Measurements from ENCODE around the gene BANP.
"Not testable (repeated sequence)": the region's sequence is repeated elsewhere in the genome, so short reads cannot be mapped to it uniquely, and the experiment has no call there.

Gene BANP

DNA sequence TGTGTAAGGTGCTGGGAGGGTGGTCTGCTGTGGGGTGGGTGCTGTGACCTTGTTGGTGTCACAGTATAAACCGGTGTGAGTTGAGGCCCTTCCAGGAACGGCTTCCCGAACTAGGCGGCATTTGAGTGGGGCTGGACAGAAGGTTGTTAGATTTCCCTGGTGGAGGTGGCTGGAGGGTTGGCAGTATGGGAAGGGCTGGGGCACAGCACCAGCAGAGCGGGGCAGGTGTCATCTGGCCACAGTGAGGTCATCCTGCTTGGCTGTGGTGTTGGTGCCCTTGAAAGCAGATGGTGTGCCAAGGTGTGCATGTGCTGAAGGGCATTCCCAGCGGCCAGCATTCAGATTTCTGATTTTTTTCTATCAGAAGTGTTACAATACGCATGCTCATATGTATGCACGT lies 28.1 kb downstream of the BANP start:
- no peak overlapping the region for H2BK120ac ChIP-seq (ENCODE audit: low read depth, low read length)
- no peak overlapping the region for H3K23ac ChIP-seq (ENCODE audit: low read length in 2 of 2)
- H4K91ac ChIP-seq (ENCODE audit: low read length): no peak overlapping the region
- DNase-seq: no peak
- no peak overlapping the region for H4K8ac ChIP-seq (ENCODE audit: low read length)
- WGBS: 95% methylated on average over 5 of the region's 8 CpGs
- peaks cover 25% of the 10 kb centered on the region for H3K79me1 ChIP-seq (replicated peaks; ENCODE audit: low read length, poor library complexity, severe bottlenecking)
- H3K9me3 ChIP-seq (ENCODE audit: control insufficient read depth, low read length): no peaks in the 10 kb centered on the region
- no peak overlapping the region for H2AFZ ChIP-seq (ENCODE audit: low read depth, low read length)
- H3K4me3 ChIP-seq (ENCODE audit: insufficient read depth in 1 of 2, low read depth in 1 of 2, low read length in 2 of 2): no peak overlapping the region
- H3K18ac ChIP-seq (ENCODE audit: low read depth in 1 of 2, low read length in 2 of 2): no peak overlapping the region
- no peak overlapping the region for H3K4me2 ChIP-seq (ENCODE audit: low read length, poor library complexity, severe bottlenecking)
- H3K4ac ChIP-seq (ENCODE audit: low read depth in 1 of 2, low read length in 2 of 2): no peak overlapping the region
- no peak overlapping the region for H2BK15ac ChIP-seq (ENCODE audit: low read depth, poor library complexity, severe bottlenecking)
- peaks cover 6% of the 10 kb centered on the region for H3K4me1 ChIP-seq (ENCODE audit: control insufficient read depth, insufficient read depth, low read depth, low read length)
- H3K27me3 ChIP-seq (ENCODE audit: control insufficient read depth in 1 of 2, insufficient read depth in 1 of 2, low read length in 2 of 2): no peaks in the 10 kb centered on the region
- H3K27ac ChIP-seq (ENCODE audit: low read length, poor library complexity, severe bottlenecking): no peak overlapping the region
- H3K36me3 ChIP-seq (ENCODE audit: control insufficient read depth in 1 of 2, insufficient read depth in 2 of 2, low read depth in 1 of 2, low read length in 2 of 2): peaks cover 26 to 33% of the 10 kb centered on the region in 2 experiments
- no peak overlapping the region for H3K14ac ChIP-seq (ENCODE audit: low read length in 2 of 2)
- no peak overlapping the region for H3K9ac ChIP-seq (ENCODE audit: low read length)
- H2AK5ac ChIP-seq (ENCODE audit: low read length, severe bottlenecking): no peak overlapping the region
- H2BK12ac ChIP-seq (ENCODE audit: low read length in 2 of 2): no peak overlapping the region
- H2BK5ac ChIP-seq (ENCODE audit: low read depth, low read length, poor library complexity, severe bottlenecking): no peak overlapping the region

GRCh38 chr16:87979911-87980630 lies 28.8 kb downstream of the BANP start:
- not testable (repeated sequence) for H3K4me3 ChIP-seq (ENCODE audit: insufficient read depth in 1 of 2, low read depth in 1 of 2, low read length in 2 of 2); H3K4ac ChIP-seq (ENCODE audit: low read depth in 1 of 2, low read length in 2 of 2); H3K18ac ChIP-seq (ENCODE audit: low read depth in 1 of 2, low read length in 2 of 2); H4K8ac ChIP-seq (ENCODE audit: low read length); H2AK5ac ChIP-seq (ENCODE audit: low read length, severe bottlenecking); H3K27me3 ChIP-seq (ENCODE audit: control insufficient read depth in 1 of 2, insufficient read depth in 1 of 2, low read length in 2 of 2); H3K14ac ChIP-seq (ENCODE audit: low read length in 2 of 2); H2BK12ac ChIP-seq (ENCODE audit: low read length in 2 of 2); H2BK5ac ChIP-seq (ENCODE audit: low read depth, low read length, poor library complexity, severe bottlenecking); H2AFZ ChIP-seq (ENCODE audit: low read depth, low read length); H2BK120ac ChIP-seq (ENCODE audit: low read depth, low read length); H3K23ac ChIP-seq (ENCODE audit: low read length in 2 of 2); H3K4me1 ChIP-seq (ENCODE audit: control insufficient read depth, insufficient read depth, low read depth, low read length); H3K9me3 ChIP-seq (ENCODE audit: control insufficient read depth, low read length); H2BK15ac ChIP-seq (ENCODE audit: low read depth, poor library complexity, severe bottlenecking); DNase-seq; H3K9ac ChIP-seq (ENCODE audit: low read length); H3K27ac ChIP-seq (ENCODE audit: low read length, poor library complexity, severe bottlenecking); H3K4me2 ChIP-seq (ENCODE audit: low read length, poor library complexity, severe bottlenecking)
- Histone ChIP-seq H3K36me3 (ENCODE audit: control insufficient read depth in 1 of 2, insufficient read depth in 2 of 2, low read depth in 1 of 2, low read length in 2 of 2) (peaks cover 31 to 32% of the 10 kb centered on the region in 2 experiments), H4K91ac (ENCODE audit: low read length) (peak overlapping the region; percentile 15), H3K79me1 (replicated peaks; ENCODE audit: low read length, poor library complexity, severe bottlenecking) (peaks cover 20% of the 10 kb centered on the region)
- 92% methylated on average over 11 of the region's 12 CpGs for WGBS

GRCh38 chr16:87981376-87981775 lies 30.1 kb downstream of the BANP start:
- H3K23ac ChIP-seq (ENCODE audit: low read length in 2 of 2); H3K18ac ChIP-seq (ENCODE audit: low read depth in 1 of 2, low read length in 2 of 2); H3K4me3 ChIP-seq (ENCODE audit: insufficient read depth in 1 of 2, low read depth in 1 of 2, low read length in 2 of 2); H3K14ac ChIP-seq (ENCODE audit: low read length in 2 of 2); H2AFZ ChIP-seq (ENCODE audit: low read depth, low read length); H3K4me2 ChIP-seq (ENCODE audit: low read length, poor library complexity, severe bottlenecking); H2BK5ac ChIP-seq (ENCODE audit: low read depth, low read length, poor library complexity, severe bottlenecking); H3K4ac ChIP-seq (ENCODE audit: low read depth in 1 of 2, low read length in 2 of 2); H2AK5ac ChIP-seq (ENCODE audit: low read length, severe bottlenecking); H2BK12ac ChIP-seq (ENCODE audit: low read length in 2 of 2); H2BK15ac ChIP-seq (ENCODE audit: low read depth, poor library complexity, severe bottlenecking); H3K27me3 ChIP-seq (ENCODE audit: control insufficient read depth in 1 of 2, insufficient read depth in 1 of 2, low read length in 2 of 2); H3K9ac ChIP-seq (ENCODE audit: low read length); H3K27ac ChIP-seq (ENCODE audit: low read length, poor library complexity, severe bottlenecking); H2BK120ac ChIP-seq (ENCODE audit: low read depth, low read length); H3K9me3 ChIP-seq (ENCODE audit: control insufficient read depth, low read length); H4K8ac ChIP-seq (ENCODE audit: low read length); H3K4me1 ChIP-seq (ENCODE audit: control insufficient read depth, insufficient read depth, low read depth, low read length); H4K91ac ChIP-seq (ENCODE audit: low read length); DNase-seq: not testable (repeated sequence)
- 99% methylated on average over 4 of the region's 4 CpGs for WGBS
- peaks cover 17% of the 10 kb centered on the region for H3K79me1 ChIP-seq (replicated peaks; ENCODE audit: low read length, poor library complexity, severe bottlenecking)
- H3K36me3 ChIP-seq (ENCODE audit: control insufficient read depth in 1 of 2, insufficient read depth in 2 of 2, low read depth in 1 of 2, low read length in 2 of 2): peaks cover 25 to 33% of the 10 kb centered on the region in 2 experiments

DNA sequence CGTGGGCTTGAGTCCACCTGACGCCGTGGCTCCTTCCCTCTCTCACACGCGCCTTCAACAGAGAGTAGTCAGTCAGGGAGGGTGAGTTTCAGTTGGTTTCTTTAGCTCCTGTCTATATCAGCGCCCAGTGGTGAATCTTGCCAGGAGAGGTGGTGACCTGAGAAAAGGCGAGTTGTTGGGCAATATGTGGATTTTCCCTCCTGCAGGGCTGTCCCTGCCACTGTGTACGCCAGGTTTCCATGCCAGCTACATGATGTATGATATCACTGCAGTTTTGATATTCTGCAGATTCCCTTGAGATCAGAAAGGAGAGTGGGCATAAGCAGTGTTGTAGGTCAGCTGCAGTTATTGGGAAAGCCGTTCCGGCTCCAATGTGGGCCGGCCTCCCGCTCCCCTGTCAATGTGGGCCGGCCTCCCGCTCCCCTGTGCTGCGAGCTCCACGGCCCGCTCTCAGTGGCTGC lies 31.4 kb downstream of the BANP start:
- Histone ChIP-seq H2BK12ac (ENCODE audit: low read length in 2 of 2) (no peak overlapping the region), H3K4me3 (ENCODE audit: insufficient read depth in 1 of 2, low read depth in 1 of 2, low read length in 2 of 2) (no peak overlapping the region), H2BK15ac (ENCODE audit: low read depth, poor library complexity, severe bottlenecking) (no peak overlapping the region), H3K27ac (ENCODE audit: low read length, poor library complexity, severe bottlenecking) (no peak overlapping the region), H3K4me1 (ENCODE audit: control insufficient read depth, insufficient read depth, low read depth, low read length) (peaks cover 14% of the 10 kb centered on the region), H2AFZ (ENCODE audit: low read depth, low read length) (no peak overlapping the region), H3K79me1 (replicated peaks; ENCODE audit: low read length, poor library complexity, severe bottlenecking) (peaks cover 20% of the 10 kb centered on the region), H3K4ac (ENCODE audit: low read depth in 1 of 2, low read length in 2 of 2) (no peak overlapping the region), H3K23ac (ENCODE audit: low read length in 2 of 2) (no peak overlapping the region), H3K4me2 (ENCODE audit: low read length, poor library complexity, severe bottlenecking) (no peak overlapping the region), H4K91ac (ENCODE audit: low read length) (no peak overlapping the region), H2BK120ac (ENCODE audit: low read depth, low read length) (no peak overlapping the region), H3K27me3 (ENCODE audit: control insufficient read depth in 1 of 2, insufficient read depth in 1 of 2, low read length in 2 of 2) (no peaks in the 10 kb centered on the region), H2AK5ac (ENCODE audit: low read length, severe bottlenecking) (no peak overlapping the region), H3K14ac (ENCODE audit: low read length in 2 of 2) (no peak overlapping the region), H3K9me3 (ENCODE audit: control insufficient read depth, low read length) (no peaks in the 10 kb centered on the region), H4K8ac (ENCODE audit: low read length) (no peak overlapping the region), H3K18ac (ENCODE audit: low read depth in 1 of 2, low read length in 2 of 2) (no peak overlapping the region), H3K9ac (ENCODE audit: low read length) (no peak overlapping the region), H2BK5ac (ENCODE audit: low read depth, low read length, poor library complexity, severe bottlenecking) (no peak overlapping the region), H3K36me3 (ENCODE audit: control insufficient read depth in 1 of 2, insufficient read depth in 2 of 2, low read depth in 1 of 2, low read length in 2 of 2) (peaks cover 25 to 33% of the 10 kb centered on the region in 2 experiments)
- no peak for DNase-seq
- WGBS: 97% methylated on average over 14 of the region's 17 CpGs

All from mesenchymal stem cell (in vitro differentiated cells and primary cell).